Measurements from ENCODE around the gene DOK3. TPM values are rescaled to one million over a fixed set of nuclear protein-coding genes. Genes with fewer than 3 reads are reported as not detected.

DOK3 gene
- total and polyA plus RNA-seq, 2 experiments from 2014 or later: 2.2 to 11.1 TPM

- Mint-ChIP-seq H3K27ac (no peak overlapping the region), H3K4me3 (no peak overlapping the region), H3K9me3 (peaks cover 2% of the 10 kb centered on the region; the same call in 1 of the 3 replicates), H3K36me3 (ENCODE audit: low read depth) (peaks cover 76% of the 10 kb centered on the region), H3K27me3 (ENCODE audit: insufficient read depth, low read depth, poor library complexity) (peaks cover 35% of the 10 kb centered on the region), H3K4me1 (peaks cover 21% of the 10 kb centered on the region)
- Histone ChIP-seq H3K4me2 (no peak overlapping the region), H3K4me1 (ENCODE audit: insufficient read depth) (peaks cover 8% of the 10 kb centered on the region; the same call in 1 of the 2 replicates), H3K9me2 (ENCODE audit: insufficient read depth) (no peaks in the 10 kb centered on the region), H3K79me2 (replicated peaks; ENCODE audit: insufficient read depth) (0 out of 2 replicates have a peak, but pooled peaks cover 5% of the 10 kb centered on the region), H3F3A (replicated peaks; ENCODE audit: low read depth) (peaks cover 21% of the 10 kb centered on the region; the same call in 1 of the 2 replicates), H3K4me3 (no peak overlapping the region), H3K27ac (ENCODE audit: low read depth) (no peak overlapping the region), H4K20me1 (replicated peaks; ENCODE audit: insufficient read depth) (no peaks in the 10 kb centered on the region; the same call in 1 of the 2 replicates), H3K27me3 (ENCODE audit: insufficient read depth) (no peaks in the 10 kb centered on the region), H3K36me3 (ENCODE audit: insufficient read depth) (peaks cover 14% of the 10 kb centered on the region), H2AFZ (no peak overlapping the region)
- ATAC-seq: peak; percentile 2
- DNase-seq (ENCODE audit: low spot score): peak; percentile 65
- TF ChIP-seq STAT1 (IDR thresholded peaks at IDR 0.05; ENCODE audit: unreplicated experiment): no peak
- TF ChIP-seq REST (IDR thresholded peaks at IDR 0.05; ENCODE audit: unreplicated experiment): no peak
- TF ChIP-seq CTCF (conservative IDR thresholded peaks at IDR 0.05; ENCODE audit: low read depth in 2 of 2): peak; percentile 22 to 52
- no peak for TF ChIP-seq EZH2 (IDR thresholded peaks at IDR 0.05; ENCODE audit: low read depth, unreplicated experiment)
- TF ChIP-seq JUNB (IDR thresholded peaks at IDR 0.05; ENCODE audit: unreplicated experiment): no peak
These were observed 20.4 kb downstream of the DOK3 start for GRCh38 chr5:177489119-177489716.

- Mint-ChIP-seq H3K4me3 (no peak overlapping the region), H3K27me3 (ENCODE audit: insufficient read depth, low read depth, poor library complexity) (peaks cover 30% of the 10 kb centered on the region), H3K4me1 (peaks cover 12% of the 10 kb centered on the region), H3K9me3 (peaks cover 2% of the 10 kb centered on the region; the same call in 1 of the 3 replicates), H3K36me3 (ENCODE audit: low read depth) (peaks cover 78% of the 10 kb centered on the region), H3K27ac (no peak overlapping the region)
- Histone ChIP-seq H3K27me3 (ENCODE audit: insufficient read depth) (no peaks in the 10 kb centered on the region), H3K79me2 (replicated peaks; ENCODE audit: insufficient read depth) (no peaks in the 10 kb centered on the region), H3F3A (replicated peaks; ENCODE audit: low read depth) (peaks cover 13% of the 10 kb centered on the region; the same call in 1 of the 2 replicates), H3K27ac (ENCODE audit: low read depth) (no peak overlapping the region), H3K4me1 (ENCODE audit: insufficient read depth) (peaks cover 5% of the 10 kb centered on the region; the same call in 1 of the 2 replicates), H4K20me1 (replicated peaks; ENCODE audit: insufficient read depth) (no peaks in the 10 kb centered on the region; the same call in 1 of the 2 replicates), H3K9me2 (ENCODE audit: insufficient read depth) (no peaks in the 10 kb centered on the region), H3K4me3 (no peak overlapping the region), H2AFZ (no peak overlapping the region), H3K4me2 (no peak overlapping the region), H3K36me3 (ENCODE audit: insufficient read depth) (peaks cover 14% of the 10 kb centered on the region)
- DNase-seq (ENCODE audit: low spot score) (no peak), ATAC-seq (no peak)
- TF ChIP-seq ETS1 (IDR thresholded peaks at IDR 0.05) (no peak), CTCF (conservative IDR thresholded peaks at IDR 0.05; ENCODE audit: low read depth in 2 of 2) (peak; percentile 8 to 49; a peak in 2 of 4 replicates)
These were observed 21.7 kb downstream of the DOK3 start for GRCh38 chr5:177487975-177488374.
